ENCODE measurements around the gene FAM114A2.

Gene FAM114A2

GRCh38 chr5:154058055-154059038 is 19.6 kb upstream of the FAM114A2 start (continued):
- no peak for TF ChIP-seq ZNF610 (tag by site-specific recombination; IDR thresholded peaks at IDR 0.05; ENCODE audit: borderline replicate concordance)
- TF ChIP-seq ZBTB1 (tag by site-specific recombination; IDR thresholded peaks at IDR 0.05) = no peak
- TF ChIP-seq ZNF677 (tag by site-specific recombination; IDR thresholded peaks at IDR 0.05) = no peak
- TF ChIP-seq ZNF239 (tag by site-specific recombination; IDR thresholded peaks at IDR 0.05) = no peak
- TF ChIP-seq ZNF626 (tag by site-specific recombination; IDR thresholded peaks at IDR 0.05) = no peak
- TF ChIP-seq ZNF426 (tag by site-specific recombination; IDR thresholded peaks at IDR 0.05) = no peak
- no peak for TF ChIP-seq ZNF416 (tag by site-specific recombination; IDR thresholded peaks at IDR 0.05)
- TF ChIP-seq ZBTB21 (tag by site-specific recombination; IDR thresholded peaks at IDR 0.05) = no peak
- TF ChIP-seq SCRT1 (tag by site-specific recombination; IDR thresholded peaks at IDR 0.05; ENCODE audit: borderline replicate concordance) = peak; percentile 64; the same call in 1 of the 2 replicates
- 0 out of 2 replicates have a peak, but pooled peaks have one; percentile 39 for TF ChIP-seq ZNF558 (tag by site-specific recombination; IDR thresholded peaks at IDR 0.05)
- TF ChIP-seq ZNF302 (tag by site-specific recombination; IDR thresholded peaks at IDR 0.05; ENCODE audit: low read depth) = no peak
- 0 out of 2 replicates have a peak, but pooled peaks have one; percentile 29 for TF ChIP-seq PRDM1 (tag by site-specific recombination; IDR thresholded peaks at IDR 0.05)
- no peak for TF ChIP-seq ZNF16 (tag by site-specific recombination; IDR thresholded peaks at IDR 0.05; ENCODE audit: low read depth)
- no peak for TF ChIP-seq ZNF670 (tag by site-specific recombination; IDR thresholded peaks at IDR 0.05; ENCODE audit: low read depth)
- TF ChIP-seq GFI1B (tag by site-specific recombination; IDR thresholded peaks at IDR 0.05) = peak; percentile 75
- no peak for TF ChIP-seq ZNF560 (tag by site-specific recombination; IDR thresholded peaks at IDR 0.05; ENCODE audit: borderline replicate concordance)
- peak; percentile 76; the same call in 1 of the 2 replicates for TF ChIP-seq HIC1 (tag by site-specific recombination; IDR thresholded peaks at IDR 0.05)
- no peak for TF ChIP-seq ZBTB6 (tag by site-specific recombination; IDR thresholded peaks at IDR 0.05)
- no peak for TF ChIP-seq REST (tag by site-specific recombination; IDR thresholded peaks at IDR 0.05)
- TF ChIP-seq ZNF623 (tag by site-specific recombination; IDR thresholded peaks at IDR 0.05) = no peak
- TF ChIP-seq ZNF2 (tag by site-specific recombination; IDR thresholded peaks at IDR 0.05) = no peak
- no peak for TF ChIP-seq MYNN (tag by site-specific recombination; IDR thresholded peaks at IDR 0.05; ENCODE audit: borderline replicate concordance)
- TF ChIP-seq KLF8 (tag by site-specific recombination; IDR thresholded peaks at IDR 0.05) = peak; percentile 41; the same call in 1 of the 2 replicates
- TF ChIP-seq ZNF174 (tag by site-specific recombination; IDR thresholded peaks at IDR 0.05) = no peak
- TF ChIP-seq ZNF24 (tag by site-specific recombination; IDR thresholded peaks at IDR 0.05) = no peak; the same call in 1 of the 2 replicates
- no peak for TF ChIP-seq ZFP37 (tag by site-specific recombination; IDR thresholded peaks at IDR 0.05)
- TF ChIP-seq FEZF1 (tag by site-specific recombination; IDR thresholded peaks at IDR 0.05) = peak; percentile 96
- no peak for TF ChIP-seq ZNF513 (tag by site-specific recombination; IDR thresholded peaks at IDR 0.05)
- no peak for TF ChIP-seq SP2 (tag by site-specific recombination; IDR thresholded peaks at IDR 0.05)
- TF ChIP-seq ZBTB26 (tag by site-specific recombination; optimal IDR thresholded peaks at IDR 0.05) = no peak
